Neural progenitor cell (in vitro differentiated cells): ENCODE data around the gene TAS2R4. TPM values are rescaled to one million over a fixed set of nuclear protein-coding genes. Genes with fewer than 3 reads are reported as not detected.

Source experiments
- DNase-seq: peaks from one replicate; pipeline ENCODE4 v3.0.0-alpha.2; 2016; ENCODE audit warnings: low spot score
- H2AFZ ChIP-seq: fragments of 200-600 bp; sonication (generic); replicated peaks from 2 replicates; pipeline ENCODE4 v1.6.1; 2016; ENCODE audit warnings: antibody characterized with exemption
- H3F3A ChIP-seq: fragments of 200-600 bp; sonication (generic); 2 replicates; pipeline ENCODE4 v1.6.1; 2016; ENCODE audit warnings: antibody characterized with exemption, low read depth
- H3K27ac ChIP-seq: fragments of 200-600 bp; sonication (generic); 2 replicates; pipeline ENCODE4 v1.5.1; 2016; ENCODE audit warnings: mild to moderate bottlenecking
- H3K27me3 ChIP-seq: fragments of 200-600 bp; sonication (generic); 2 replicates; pipeline ENCODE4 v1.6.1; 2016; ENCODE audit warnings: mild to moderate bottlenecking, moderate library complexity
- H3K36me3 ChIP-seq: fragments of 200-600 bp; sonication (generic); 2 replicates; pipeline ENCODE4 v1.5.1; 2016
- H3K4me1 ChIP-seq: fragments of 200-600 bp; sonication (generic); 2 replicates; pipeline ENCODE4 v1.6.1; 2016; ENCODE audit warnings: mixed run types
- H3K4me2 ChIP-seq: fragments of 200-600 bp; sonication (generic); 2 replicates; pipeline ENCODE4 v1.6.1; 2016
- H3K4me3 ChIP-seq: fragments of 200-600 bp; sonication (generic); 2 replicates; pipeline ENCODE4 v1.5.1; 2016
- H3K79me2 ChIP-seq: fragments of 200-600 bp; sonication (generic); 2 replicates; pipeline ENCODE4 v1.6.1; 2016; ENCODE audit warnings: low read depth
- H3K9ac ChIP-seq: fragments of 200-600 bp; sonication (generic); 2 replicates; pipeline ENCODE4 v1.6.1; 2016
- H3K9me3 ChIP-seq: fragments of 200-600 bp; sonication (generic); 2 replicates; pipeline ENCODE4 v1.5.1; 2016; ENCODE audit warnings: low read depth
- H4K20me1 ChIP-seq: fragments of 200-600 bp; sonication (generic); 2 replicates; pipeline ENCODE4 v1.6.1; 2016; ENCODE audit warnings: low read depth
- H3K27ac Mint-ChIP-seq: 3 replicates; pipeline ENCODE4 v1.8.0; 2021; ENCODE audit warnings: mixed read lengths
- H3K27me3 Mint-ChIP-seq: 2 replicates; pipeline ENCODE4 v1.8.0; 2022; ENCODE audit warnings: low read depth, mild to moderate bottlenecking, inconsistent platforms, moderate library complexity, mixed read lengths; ENCODE audit not compliant: insufficient read depth
- H3K36me3 Mint-ChIP-seq: 3 replicates; pipeline ENCODE4 v1.8.0; 2021; ENCODE audit warnings: mixed read lengths
- H3K4me1 Mint-ChIP-seq: 3 replicates; pipeline ENCODE4 v1.8.0; 2021; ENCODE audit warnings: mixed read lengths
- H3K4me3 Mint-ChIP-seq: 3 replicates; pipeline ENCODE4 v1.8.0; 2021; ENCODE audit warnings: mild to moderate bottlenecking, moderate library complexity, mixed read lengths
- H3K9me3 Mint-ChIP-seq: 3 replicates; pipeline ENCODE4 v1.8.0; 2020; ENCODE audit warnings: mixed read lengths
- CTCF ChIP-seq: fragments of 200-600 bp; sonication (generic); IDR thresholded peaks from 2 replicates; pipeline ENCODE4 v1.5.1; 2017; ENCODE audit warnings: antibody characterized with exemption, mild to moderate bottlenecking
- EZH2 ChIP-seq: fragments of 200-600 bp; sonication (generic); IDR thresholded peaks from 2 replicates; pipeline ENCODE4 v1.6.1; 2017; ENCODE audit warnings: antibody characterized with exemption, mild to moderate bottlenecking, moderate library complexity
- EZH2phosphoT487 ChIP-seq: fragments of 200-600 bp; sonication (generic); IDR thresholded peaks from 2 replicates; pipeline ENCODE4 v1.6.1; 2017; ENCODE audit warnings: antibody characterized with exemption
- total RNA-seq: library from RNA; depleted of rRNA; stranded (reverse); fragments of >200 nt; gene quantifications from 2 replicates; pipeline ENCODE4 v1.2.3, GENCODE V29; 2015; ENCODE audit warnings: low replicate concordance

TAS2R4 gene
- total RNA-seq, 1 donor from 2014 or later, result 2.8 TPM

- peaks cover 13% of the 10 kb centered on the region for H3K4me1 Mint-ChIP-seq
- H2AFZ ChIP-seq, result no peak overlapping the region
- H3K9me3 Mint-ChIP-seq, result no peaks in the 10 kb centered on the region
- DNase-seq, result no peak
- H3K27ac Mint-ChIP-seq, result no peak overlapping the region
- peaks cover 45% of the 10 kb centered on the region for H3K79me2 ChIP-seq
- H3K27me3 ChIP-seq, result no peaks in the 10 kb centered on the region
- TF ChIP-seq EZH2 (no peak), EZH2phosphoT487 (no peak), CTCF (no peak)
- peaks cover 19% of the 10 kb centered on the region for H3K36me3 Mint-ChIP-seq
- H3K36me3 ChIP-seq, result peaks cover 17% of the 10 kb centered on the region
- H3K9ac ChIP-seq, result peak overlapping the region; percentile 84
- H3K4me2 ChIP-seq, result peak overlapping the region; percentile 85
- no peak overlapping the region for H3K27ac ChIP-seq
- peaks cover 8% of the 10 kb centered on the region for H3K4me1 ChIP-seq
- H3K4me3 Mint-ChIP-seq, result peak overlapping the region; percentile 73
- H3F3A ChIP-seq, result no peaks in the 10 kb centered on the region
- peaks cover 2% of the 10 kb centered on the region for H3K27me3 Mint-ChIP-seq
- H3K9me3 ChIP-seq, result no peaks in the 10 kb centered on the region
- no peaks in the 10 kb centered on the region for H4K20me1 ChIP-seq
- peak overlapping the region; percentile 97 for H3K4me3 ChIP-seq
These were observed 37.2 kb upstream of the TAS2R4 start for GRCh38 chr7:141739250-141739649.

GRCh38 chr7:141742229-141742628, 34.2 kb upstream of the TAS2R4 start:
- Histone ChIP-seq H2AFZ (no peak overlapping the region), H3K27me3 (no peaks in the 10 kb centered on the region), H3F3A (no peaks in the 10 kb centered on the region), H3K4me3 (no peak overlapping the region), H3K4me2 (no peak overlapping the region), H3K27ac (no peak overlapping the region), H4K20me1 (no peaks in the 10 kb centered on the region), H3K79me2 (peaks cover 45% of the 10 kb centered on the region), H3K9ac (no peak overlapping the region), H3K4me1 (peaks cover 8% of the 10 kb centered on the region), H3K36me3 (peaks cover 42% of the 10 kb centered on the region), H3K9me3 (no peaks in the 10 kb centered on the region)
- peaks cover 13% of the 10 kb centered on the region for H3K4me1 Mint-ChIP-seq
- H3K9me3 Mint-ChIP-seq, result no peaks in the 10 kb centered on the region
- DNase-seq, result no peak
- no peak overlapping the region for H3K27ac Mint-ChIP-seq
- TF ChIP-seq CTCF (no peak), EZH2phosphoT487 (no peak), EZH2 (no peak)
- H3K27me3 Mint-ChIP-seq, result peaks cover 2% of the 10 kb centered on the region
- peaks cover 30% of the 10 kb centered on the region for H3K36me3 Mint-ChIP-seq
- no peak overlapping the region for H3K4me3 Mint-ChIP-seq

- Histone ChIP-seq H3K27me3 (no peaks in the 10 kb centered on the region), H3K9me3 (no peaks in the 10 kb centered on the region), H3K4me3 (no peak overlapping the region), H3K4me2 (no peak overlapping the region), H4K20me1 (no peaks in the 10 kb centered on the region), H3K36me3 (peaks cover 55% of the 10 kb centered on the region), H3K4me1 (peaks cover 6% of the 10 kb centered on the region), H3K79me2 (peaks cover 35% of the 10 kb centered on the region), H3K27ac (no peak overlapping the region), H3K9ac (no peak overlapping the region), H3F3A (no peaks in the 10 kb centered on the region), H2AFZ (no peak overlapping the region)
- TF ChIP-seq EZH2phosphoT487 (no peak), EZH2 (no peak), CTCF (no peak)
- peaks cover 9% of the 10 kb centered on the region for H3K4me1 Mint-ChIP-seq
- H3K36me3 Mint-ChIP-seq, result peaks cover 36% of the 10 kb centered on the region
- no peaks in the 10 kb centered on the region for H3K27me3 Mint-ChIP-seq
- no peak overlapping the region for H3K4me3 Mint-ChIP-seq
- no peak for DNase-seq
- no peaks in the 10 kb centered on the region for H3K9me3 Mint-ChIP-seq
- no peak overlapping the region for H3K27ac Mint-ChIP-seq
These were observed 32.3 kb upstream of the TAS2R4 start for GRCh38 chr7:141744131-141744530.
